ENCODE results near the gene DHRS4L2.
"Not testable (repeated sequence)": the region's sequence is repeated elsewhere in the genome, so short reads cannot be mapped to it uniquely, and the experiment has no call there.

The DHRS4L2 gene

DNA sequence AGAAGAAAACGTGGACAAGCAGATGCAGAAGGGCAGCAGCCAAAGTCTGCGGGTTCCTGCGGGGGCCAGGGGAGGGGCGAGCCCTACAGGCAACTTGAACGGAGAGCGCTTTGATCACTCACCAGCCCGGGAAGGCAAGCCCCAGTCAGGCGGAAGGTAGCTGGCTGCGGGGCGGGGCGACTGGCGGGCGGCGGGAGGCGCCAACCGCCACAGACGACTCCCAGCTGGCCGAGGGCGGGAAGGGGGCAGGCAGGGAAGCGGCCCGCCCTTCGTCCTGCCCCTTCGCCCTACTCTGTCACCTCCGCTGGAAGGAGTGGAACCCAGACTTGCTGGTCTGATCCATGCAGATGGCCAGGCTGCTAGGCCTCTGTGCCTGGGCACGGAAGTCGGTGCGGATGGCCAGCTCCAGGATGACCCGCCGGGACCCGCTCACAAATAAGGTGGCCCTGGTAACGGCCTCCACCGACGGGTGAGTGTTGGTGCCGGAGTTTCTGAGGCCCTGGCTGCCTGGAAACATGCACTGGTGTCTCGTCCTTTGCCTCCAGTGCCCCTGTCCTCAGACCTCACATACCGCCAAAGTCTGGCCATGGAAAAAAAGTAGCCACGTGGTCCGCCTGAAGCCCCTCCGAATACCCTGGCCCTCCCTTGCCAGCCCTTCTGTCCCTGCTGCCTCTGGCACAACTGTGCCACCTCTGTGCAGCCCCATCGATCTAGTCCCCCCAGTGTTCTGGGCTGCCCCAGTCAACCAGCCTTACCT is at the start of gene DHRS4L2:
TSS of gene DHRS4L2 (plus strand) at position 323 of the 757 bp plus-strand sequence. CDS start at position 342, 19 bp downstream.
- peak; percentile 39 for DNase-seq (ENCODE audit: low read depth)

DNA sequence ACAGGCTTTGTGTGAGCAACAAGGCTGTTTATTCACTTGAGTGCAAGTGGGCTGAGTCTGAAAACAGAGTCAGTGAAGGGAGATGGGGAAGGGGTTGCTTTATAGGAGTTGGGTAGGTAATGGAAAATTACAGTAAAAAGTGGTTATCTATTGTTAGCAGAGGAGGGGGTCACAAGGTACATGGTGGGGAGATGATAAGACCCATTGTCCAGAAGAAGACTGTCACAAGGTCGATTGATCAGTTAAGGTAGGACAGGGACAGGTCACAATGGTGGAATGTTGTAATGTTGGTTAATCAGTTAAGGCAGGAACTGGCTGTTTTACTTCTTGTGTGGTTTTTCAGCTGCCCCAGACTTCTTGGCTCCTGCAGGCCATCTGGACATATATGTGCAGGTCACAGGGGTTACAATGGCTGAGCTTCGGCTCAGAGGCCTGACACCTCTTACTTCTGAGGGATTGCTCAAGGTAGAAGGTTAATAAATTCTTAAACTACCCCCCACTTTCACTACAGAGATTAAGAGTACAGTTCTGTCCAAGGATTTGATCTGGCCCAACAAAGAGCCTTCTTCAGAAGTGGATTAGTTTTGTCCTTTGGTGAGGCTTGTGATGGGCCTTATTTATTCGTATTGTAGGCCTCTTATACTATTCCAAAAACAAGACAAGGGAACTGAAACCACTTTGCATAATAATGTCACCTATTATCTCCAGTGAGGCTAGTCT is 49.0 kb upstream of the DHRS4L2 start:
- DNase-seq (ENCODE audit: low read depth) = no peak

DNA sequence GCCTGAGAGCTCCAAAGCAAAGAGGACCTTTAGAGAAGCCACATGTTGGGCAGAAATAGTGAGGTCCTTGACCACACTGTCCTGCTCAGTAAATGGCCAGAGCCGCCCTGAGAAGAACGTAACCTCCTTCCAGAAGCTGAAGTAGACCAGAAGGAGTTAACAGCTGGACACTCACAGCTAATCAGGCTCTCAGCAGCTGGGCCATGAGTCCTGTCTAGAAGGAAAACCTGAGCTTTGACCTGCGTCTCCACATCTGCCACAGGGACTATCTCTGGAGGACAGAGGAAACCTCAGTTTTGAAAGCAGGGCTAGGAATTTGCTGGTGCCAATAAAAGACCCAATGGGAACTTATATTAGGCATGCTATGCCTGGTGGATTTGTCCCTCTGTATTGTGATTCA is 47.5 kb upstream of the DHRS4L2 start:
- no peak for DNase-seq (ENCODE audit: low read depth)

DNA sequence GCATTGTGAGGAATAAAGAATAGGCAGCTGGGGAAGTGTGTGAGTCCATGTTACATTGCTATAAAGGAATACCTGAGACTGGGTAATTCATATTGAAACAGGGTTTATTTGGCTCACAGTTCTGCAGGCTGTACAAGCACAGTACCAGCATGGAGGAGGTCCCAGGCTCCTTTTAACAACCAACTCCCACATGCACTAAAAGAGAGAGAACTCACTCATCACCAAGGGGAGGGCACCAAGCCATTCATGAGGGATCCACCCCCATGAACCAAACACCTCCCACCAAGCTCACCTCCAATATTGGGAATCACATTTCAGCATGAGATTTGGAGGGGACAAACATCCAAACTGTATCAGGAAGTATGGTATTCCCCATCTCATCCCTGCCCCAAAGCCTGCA is 47.1 kb upstream of the DHRS4L2 start:
- no peak for DNase-seq (ENCODE audit: low read depth)

DNA sequence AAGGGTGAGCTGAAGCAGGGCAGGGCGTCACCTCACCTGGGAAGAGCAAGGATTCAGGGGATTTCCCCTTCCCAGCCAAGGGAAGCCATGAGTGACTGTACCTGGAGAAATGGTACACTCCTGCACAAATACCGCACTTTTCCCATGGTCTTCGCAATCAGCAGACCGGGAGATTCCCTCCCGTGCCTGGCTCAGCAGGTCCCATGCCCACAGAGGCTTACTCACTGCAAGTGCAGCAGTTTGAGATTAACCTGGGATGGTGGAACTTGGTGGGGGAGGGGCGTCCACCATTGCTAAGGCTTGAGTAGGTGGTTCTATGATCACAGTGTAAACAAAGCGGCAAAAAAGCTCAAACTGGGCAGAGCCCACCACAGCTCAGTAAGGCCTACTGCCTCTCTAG is 46.1 kb upstream of the DHRS4L2 start:
- DNase-seq (ENCODE audit: low read depth) = peak; percentile 50

DNA sequence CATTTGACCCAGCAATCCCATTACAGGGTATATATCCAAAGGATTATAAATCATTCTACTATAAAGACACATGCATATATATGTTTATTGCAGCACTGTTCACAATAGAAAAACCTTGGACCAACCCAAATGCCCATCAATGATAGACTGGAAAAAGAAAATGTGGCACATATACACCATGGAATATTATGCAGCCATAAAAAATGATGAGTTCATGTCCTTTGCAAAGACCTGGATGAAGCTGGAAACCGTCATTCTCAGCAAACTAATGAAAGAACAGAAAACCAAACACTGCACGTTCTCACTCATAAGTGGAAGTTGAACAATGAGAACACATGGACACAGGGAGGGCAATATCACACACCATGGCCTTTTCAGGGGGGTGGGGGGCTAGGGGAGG is 39.7 kb upstream of the DHRS4L2 start:
- DNase-seq (ENCODE audit: low read depth) = not testable (repeated sequence)

DNA sequence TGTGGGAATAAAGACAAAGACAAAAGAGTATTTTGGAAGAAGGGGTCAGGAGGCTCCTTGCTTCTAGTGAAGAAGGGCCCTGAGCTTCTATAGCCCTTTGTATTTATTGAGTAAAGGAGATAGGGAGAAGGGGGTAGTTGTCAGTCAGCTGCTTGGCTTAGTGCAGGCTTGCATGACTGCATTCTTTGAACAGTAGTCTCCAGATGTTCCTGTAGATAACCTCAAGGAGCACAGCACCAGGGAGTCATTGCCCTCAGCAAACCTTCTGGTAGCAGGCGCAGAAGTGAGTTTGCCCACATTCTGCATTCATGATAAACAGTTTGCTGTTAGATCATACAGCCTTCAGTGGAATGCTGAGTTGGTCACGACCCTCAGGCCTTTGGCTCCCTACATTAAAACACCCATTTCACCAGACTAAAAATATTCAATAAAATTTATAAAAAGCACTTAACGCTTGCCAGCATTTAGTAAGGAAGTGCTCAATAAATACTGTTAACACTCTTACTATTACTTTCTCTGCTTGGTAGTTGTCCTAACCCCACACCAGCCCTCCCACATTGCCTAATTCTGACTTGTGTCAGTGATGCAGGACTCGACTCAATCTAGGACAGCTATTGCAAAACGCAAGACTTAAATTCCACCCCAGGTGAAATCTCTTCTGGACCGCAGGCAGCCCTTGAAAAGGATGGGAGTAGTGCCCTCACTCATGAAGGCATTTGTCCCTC is 38.2 kb upstream of the DHRS4L2 start:
- DNase-seq (ENCODE audit: low read depth) = peak; percentile 9

DNA sequence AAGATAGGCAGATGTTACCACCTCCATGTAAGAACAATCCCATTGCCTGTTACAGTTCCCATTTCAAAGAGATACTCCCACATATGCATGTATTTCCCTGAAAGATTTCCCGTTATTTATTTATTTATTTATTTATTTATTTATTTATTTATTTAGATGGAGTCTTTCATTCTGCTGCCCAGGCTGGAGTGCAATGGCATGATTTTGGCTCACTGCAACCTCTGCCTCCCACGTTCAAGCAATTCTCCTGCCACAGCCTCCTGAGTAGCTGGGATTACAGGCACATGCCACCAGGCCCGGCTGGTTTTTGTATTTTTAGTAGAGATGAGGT is 37.6 kb upstream of the DHRS4L2 start:
- DNase-seq (ENCODE audit: low read depth) = not testable (repeated sequence)

DNA sequence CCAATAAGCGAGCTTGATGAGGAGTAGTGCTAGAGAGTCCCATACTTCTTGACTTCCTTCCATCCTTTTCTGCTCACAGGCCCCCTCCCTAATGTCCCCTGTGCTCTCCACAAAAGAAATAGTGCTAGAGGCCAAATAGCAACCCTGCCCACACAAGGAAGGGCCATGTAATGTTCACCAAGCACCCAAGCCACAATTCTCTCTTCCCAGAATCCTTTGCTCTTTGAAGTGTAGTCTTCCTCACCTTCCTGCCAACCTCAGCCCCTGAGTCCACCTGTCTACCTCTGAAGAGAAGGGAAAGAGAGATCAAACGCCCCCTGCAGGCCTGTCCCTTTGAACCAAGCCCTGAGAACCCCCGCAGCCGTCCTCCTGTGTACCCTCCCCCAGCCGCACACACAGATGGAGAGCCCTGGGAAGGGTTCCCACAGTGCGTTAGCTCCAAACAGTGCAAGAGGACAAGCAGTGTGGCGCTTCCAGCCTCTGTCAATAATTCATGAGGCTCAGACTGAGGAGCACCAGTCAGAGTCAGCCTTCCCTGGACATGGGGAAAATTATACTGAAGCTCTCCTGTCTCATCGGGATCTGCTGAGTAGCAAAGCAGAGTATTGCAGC is 37.0 kb upstream of the DHRS4L2 start:
- DNase-seq (ENCODE audit: low read depth) = no peak

DNA sequence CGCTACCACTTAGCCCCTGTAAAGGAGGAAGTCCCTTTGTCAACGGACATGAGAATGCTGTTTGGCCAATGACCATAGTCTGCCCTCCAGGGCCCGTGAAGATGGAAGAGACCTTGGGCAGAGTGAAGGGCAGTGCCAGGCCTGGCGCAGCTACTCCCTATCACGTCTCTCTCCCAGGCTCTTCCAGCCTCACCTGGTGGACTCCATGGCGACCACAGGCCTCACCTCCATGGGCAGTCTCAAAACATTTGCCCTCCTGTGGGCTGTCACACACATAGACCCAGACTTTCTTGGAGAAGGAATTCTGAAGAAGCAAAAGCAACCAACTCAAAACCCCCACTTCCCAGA is 35.6 kb upstream of the DHRS4L2 start:
- DNase-seq (ENCODE audit: low read depth) = not testable (repeated sequence)

DNA sequence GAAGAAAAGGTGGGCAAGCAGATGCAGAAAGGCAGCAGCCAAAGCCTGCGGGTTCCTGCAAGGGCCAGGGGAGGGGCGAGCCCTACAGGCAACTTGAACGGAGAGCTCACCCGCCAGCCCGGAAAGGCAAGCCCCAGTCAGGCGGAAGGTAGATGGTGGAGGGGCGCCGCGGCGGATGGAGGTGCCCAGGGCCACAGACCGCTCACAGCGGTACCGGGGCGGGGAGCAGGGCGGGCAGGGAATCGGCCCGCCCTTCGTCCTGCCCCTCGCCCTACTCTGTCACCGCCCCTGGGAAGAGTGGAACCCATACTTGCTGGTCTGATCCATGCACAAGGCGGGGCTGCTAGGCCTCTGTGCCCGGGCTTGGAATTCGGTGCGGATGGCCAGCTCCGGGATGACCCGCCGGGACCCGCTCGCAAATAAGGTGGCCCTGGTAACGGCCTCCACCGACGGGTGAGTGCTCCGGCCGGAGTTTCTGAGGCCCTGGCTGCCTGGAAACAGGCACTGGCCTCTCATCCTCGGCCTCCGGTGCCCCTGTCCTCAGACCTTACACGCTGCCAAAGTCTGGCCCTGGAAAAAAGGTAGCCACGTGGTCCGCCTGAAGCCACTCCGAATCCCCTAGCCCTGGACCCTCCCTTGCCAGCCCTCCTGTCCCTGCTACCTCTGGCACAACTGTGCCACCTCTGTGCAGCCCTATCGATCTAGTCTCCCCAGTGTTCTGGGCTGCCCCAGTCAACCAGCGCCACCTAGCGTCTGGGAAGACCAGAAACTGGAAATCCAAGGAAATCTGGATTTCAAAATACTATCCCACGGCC is 35.1 kb upstream of the DHRS4L2 start, which contains the start of gene DHRS4:
TSS of gene DHRS4 (plus strand) at position 307 of the 815 bp plus-strand sequence. CDS start at position 326, 19 bp downstream.
- DNase-seq (ENCODE audit: low read depth) = peak; percentile 78

DNA sequence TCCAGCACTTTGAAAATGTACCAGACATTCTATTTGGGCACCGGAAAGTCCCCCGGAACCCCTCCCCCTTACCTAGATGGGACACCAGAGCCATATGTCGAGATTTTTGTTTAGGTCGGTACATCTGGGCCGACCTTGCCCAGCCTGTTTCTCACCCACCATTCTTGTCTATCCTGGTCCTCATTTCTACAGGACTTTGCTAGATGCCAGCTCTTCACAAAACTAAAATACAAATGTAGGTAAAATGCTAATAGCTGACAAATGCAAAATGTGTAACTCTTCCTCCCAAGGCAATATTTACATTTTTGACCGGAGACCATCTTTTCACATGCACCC is 34.5 kb upstream of the DHRS4L2 start:
- DNase-seq (ENCODE audit: low read depth) = not testable (repeated sequence)

DNA sequence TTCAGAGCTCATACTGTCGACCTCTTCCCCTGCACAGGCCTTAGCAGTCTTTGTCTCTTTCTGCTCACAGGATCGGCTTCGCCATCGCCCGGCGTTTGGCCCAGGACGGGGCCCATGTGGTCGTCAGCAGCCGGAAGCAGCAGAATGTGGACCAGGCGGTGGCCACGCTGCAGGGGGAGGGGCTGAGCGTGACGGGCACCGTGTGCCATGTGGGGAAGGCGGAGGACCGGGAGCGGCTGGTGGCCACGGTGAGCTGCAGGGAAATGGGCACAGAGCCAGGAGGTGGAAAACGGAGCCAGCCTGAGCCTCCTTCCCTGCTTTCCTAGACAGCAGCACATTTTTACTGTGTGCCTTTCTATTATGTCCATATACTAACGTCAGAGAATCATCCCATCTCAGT is 33.8 kb upstream of the DHRS4L2 start:
- not testable (repeated sequence) for DNase-seq (ENCODE audit: low read depth)

DNA sequence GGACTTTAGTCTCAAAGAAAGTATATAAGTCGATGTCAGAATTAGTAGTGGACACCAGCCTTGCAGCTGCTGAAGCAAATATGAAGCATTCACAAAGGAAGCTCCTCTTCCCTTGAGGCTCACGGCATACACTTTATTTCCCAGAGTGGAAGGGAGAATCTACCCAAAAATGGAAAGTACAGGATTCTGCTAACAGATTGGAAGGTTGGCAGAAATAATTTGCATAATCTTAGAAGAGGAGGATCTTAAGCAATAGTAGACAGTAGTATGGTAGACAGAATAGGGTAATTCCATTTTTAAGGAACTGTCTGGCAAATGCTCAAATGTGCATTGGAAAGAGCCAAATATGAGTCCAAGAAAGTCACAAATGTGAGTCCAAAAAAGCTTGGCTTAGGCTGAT is 32.9 kb upstream of the DHRS4L2 start:
- DNase-seq (ENCODE audit: low read depth) = not testable (repeated sequence)

DNA sequence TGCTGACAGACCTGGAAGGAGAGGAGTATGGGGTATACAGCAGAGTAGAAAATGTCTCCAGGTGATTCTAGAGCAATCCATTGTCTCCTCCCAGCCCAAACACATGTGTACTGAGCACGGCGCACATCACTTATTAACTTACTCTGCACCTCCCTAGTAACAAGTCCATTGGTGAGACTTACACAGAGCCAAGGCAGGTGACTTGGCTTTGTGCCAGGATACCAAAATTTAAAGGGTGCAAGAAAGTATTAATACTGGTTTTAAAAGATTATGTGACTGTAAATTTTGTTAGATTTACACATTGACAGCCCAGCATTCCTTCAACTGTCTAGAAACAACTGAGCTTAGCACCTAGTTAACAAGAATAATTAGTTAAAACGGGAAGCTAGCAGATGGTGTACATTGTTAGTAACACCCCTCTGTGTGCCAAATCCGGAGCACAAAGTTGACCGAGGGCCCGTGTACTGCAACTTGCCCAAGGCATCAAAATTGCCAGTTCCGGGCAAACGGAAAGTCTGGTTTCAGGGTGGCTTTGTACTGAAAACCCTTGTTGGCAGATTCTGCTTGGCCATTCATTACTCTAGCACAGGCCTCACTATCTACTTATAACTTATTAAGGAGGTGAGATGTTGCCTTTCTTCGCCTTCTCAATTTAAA is 30.7 kb upstream of the DHRS4L2 start:
- DNase-seq (ENCODE audit: low read depth) = not testable (repeated sequence)

DNA sequence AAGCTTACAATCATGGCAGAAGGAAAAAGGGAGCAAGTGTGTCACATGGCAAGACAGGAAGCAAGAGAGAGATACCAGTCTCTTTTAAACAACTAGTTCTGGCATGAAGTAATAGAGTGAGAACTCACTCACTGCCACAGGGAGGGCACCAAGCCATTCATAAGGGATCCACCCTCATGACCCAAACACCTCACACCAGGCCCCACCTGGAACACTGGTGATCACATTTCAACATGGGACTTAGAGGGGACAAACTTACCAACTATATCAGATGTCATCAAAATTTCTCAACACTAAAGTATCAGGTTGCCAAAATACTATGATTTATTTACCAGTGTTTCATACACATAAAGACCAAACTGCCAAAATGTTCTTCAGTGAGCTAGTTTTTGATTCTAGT is 27.8 kb upstream of the DHRS4L2 start:
- not testable (repeated sequence) for DNase-seq (ENCODE audit: low read depth)

DNA sequence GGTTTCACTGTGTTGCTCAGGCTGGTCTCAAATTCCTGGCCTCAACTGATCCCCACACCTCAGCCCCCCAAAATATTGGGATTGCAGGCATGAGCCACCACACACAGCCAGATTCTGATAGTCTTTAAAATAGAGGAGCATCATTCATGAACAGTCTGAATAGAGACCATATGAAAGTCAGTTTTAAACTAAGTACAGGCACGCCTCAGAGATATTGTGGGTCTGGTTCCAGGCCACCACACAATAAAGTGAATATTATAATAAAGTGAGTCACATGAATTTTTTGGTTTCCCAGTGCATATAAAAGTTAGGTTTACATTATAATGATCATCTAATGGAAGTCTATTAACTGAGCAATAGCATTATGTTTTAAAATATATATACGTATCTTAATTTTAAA is 27.0 kb upstream of the DHRS4L2 start:
- DNase-seq (ENCODE audit: low read depth) = not testable (repeated sequence)

DNA sequence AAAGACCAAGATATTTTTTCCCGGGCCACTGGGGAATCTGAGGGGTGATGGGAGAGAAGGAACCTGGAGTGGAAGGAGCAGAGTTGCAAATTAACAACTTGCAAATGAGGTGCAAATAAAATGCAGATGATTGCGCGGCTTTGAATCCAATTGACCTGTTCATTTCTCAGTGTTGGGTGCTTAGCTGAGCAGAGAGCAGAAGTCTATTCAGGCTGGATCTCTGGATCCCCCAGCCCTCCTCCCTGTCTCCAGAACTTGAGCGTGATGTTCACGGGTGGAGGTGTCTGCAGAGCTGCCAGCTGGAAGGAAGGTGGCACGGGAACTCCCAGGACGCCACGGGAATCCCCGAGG is 19.6 kb upstream of the DHRS4L2 start:
- DNase-seq (ENCODE audit: low read depth) = not testable (repeated sequence)

DNA sequence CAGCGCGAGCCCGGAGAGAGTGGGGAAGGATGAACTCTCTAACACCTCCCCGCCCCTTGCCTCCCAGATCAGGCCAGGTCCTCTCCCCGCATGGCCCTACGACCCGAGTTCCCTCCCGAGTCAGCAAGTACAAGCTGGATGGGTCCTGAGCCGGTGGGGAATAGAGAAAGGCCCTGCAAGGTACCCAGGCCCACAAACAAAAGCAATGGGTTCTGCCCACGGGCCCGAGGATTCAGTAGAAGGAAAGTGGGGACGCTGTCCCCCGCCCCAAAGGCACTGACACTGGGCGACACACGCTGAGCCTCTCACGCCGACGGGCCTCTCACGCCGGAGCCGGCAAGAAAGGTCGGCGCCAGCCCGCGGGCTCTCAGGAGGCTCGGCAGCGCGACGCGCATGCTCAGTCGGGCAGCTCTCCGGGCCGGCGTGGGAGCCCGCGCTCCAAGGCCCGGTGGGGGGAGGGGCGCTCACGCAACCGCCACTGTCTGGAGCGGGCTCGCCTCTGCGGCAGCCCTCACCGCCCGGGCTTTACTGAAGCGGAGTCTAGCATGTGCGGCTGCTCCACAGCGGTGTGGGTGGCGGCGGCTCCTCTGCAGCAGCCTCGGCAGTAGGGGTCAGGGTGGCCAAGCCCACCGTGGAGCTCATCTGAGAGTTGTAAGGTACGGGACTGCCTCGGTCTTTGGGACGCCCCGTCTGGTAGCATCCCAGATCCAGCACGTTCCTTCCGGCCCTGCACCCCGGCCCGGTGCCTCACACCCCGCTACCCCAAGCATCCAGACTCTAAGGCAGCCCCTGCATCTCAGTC is 19.0 kb upstream of the DHRS4L2 start:
- DNase-seq (ENCODE audit: low read depth) = peak; percentile 21

DNA sequence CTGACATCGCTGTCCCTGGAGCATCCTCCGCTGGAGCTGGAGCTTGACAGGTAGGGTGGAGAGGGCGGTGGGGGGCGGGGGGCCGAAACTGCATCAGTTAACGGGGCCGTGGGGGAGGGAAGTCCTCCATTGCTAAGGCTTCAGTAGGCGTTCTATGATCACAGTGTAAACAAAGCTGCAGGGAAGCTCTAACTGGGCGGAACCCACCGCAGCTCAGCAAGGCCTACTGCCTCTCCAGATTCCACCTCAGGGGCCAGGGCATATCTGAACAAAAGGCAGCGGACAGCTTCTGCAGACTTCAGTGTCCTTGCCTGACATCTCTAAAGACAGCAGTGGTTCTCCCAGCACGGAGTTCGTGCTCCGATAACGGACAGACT is 18.5 kb upstream of the DHRS4L2 start:
- DNase-seq (ENCODE audit: low read depth) = not testable (repeated sequence)

Measured in amniotic epithelial cell (primary cell).